GM19397 (cell line): ENCODE measurements around the gene FER.
A peak's percentile ranks its signal among the peaks of the same experiment; 100 is the strongest.
"Not testable (repeated sequence)": the region's sequence is repeated elsewhere in the genome, so short reads cannot be mapped to it uniquely, and the experiment has no call there.

Experiments used
- ATAC-seq: cut with Tn5 transposase; IDR thresholded peaks from one replicate; pipeline ENCODE4 v1.9.1; 2021; ENCODE audit warnings: mild to moderate bottlenecking, moderate library complexity; ENCODE audit not compliant: unreplicated experiment

FER gene

GRCh38 chr5:108743846-108744245 lies 3.9 kb upstream of the FER start:
- no peak for ATAC-seq

- ATAC-seq = no peak
Measured at GRCh38 chr5:108747111-108747773, 455 bp upstream of the FER start.

- ATAC-seq = peak; percentile 97
Measured at GRCh38 chr5:108748401-108749127, 867 bp downstream of the FER start.

- ATAC-seq = peak; percentile 32
Measured at GRCh38 chr5:108749128-108749861, 1.6 kb downstream of the FER start.

- ATAC-seq = no peak
Measured at GRCh38 chr5:108753331-108753730, 5.6 kb downstream of the FER start.

- no peak for ATAC-seq
Measured at GRCh38 chr5:108753877-108754276, 6.2 kb downstream of the FER start.

GRCh38 chr5:108760512-108760911 lies 12.8 kb downstream of the FER start:
- ATAC-seq = no peak

- ATAC-seq = no peak
Measured at GRCh38 chr5:108762660-108763059, 15.0 kb downstream of the FER start.

- ATAC-seq = no peak
Measured at GRCh38 chr5:108763222-108763916, 15.7 kb downstream of the FER start.

- ATAC-seq = no peak
Measured at GRCh38 chr5:108765647-108766046, 17.9 kb downstream of the FER start.

- ATAC-seq = not testable (repeated sequence)
Measured at GRCh38 chr5:108766916-108767315, 19.2 kb downstream of the FER start.

GRCh38 chr5:108769352-108769751 lies 21.7 kb downstream of the FER start:
- ATAC-seq = peak; percentile 59

GRCh38 chr5:108772626-108773025 lies 24.9 kb downstream of the FER start:
- no peak for ATAC-seq

- ATAC-seq = no peak
Measured at GRCh38 chr5:108773330-108773729, 25.6 kb downstream of the FER start.

GRCh38 chr5:108774079-108774478 lies 26.4 kb downstream of the FER start:
- ATAC-seq = not testable (repeated sequence)

GRCh38 chr5:108777582-108777981 lies 29.9 kb downstream of the FER start:
- not testable (repeated sequence) for ATAC-seq

- not testable (repeated sequence) for ATAC-seq
Measured at GRCh38 chr5:108784577-108784976, 36.9 kb downstream of the FER start.

- no peak for ATAC-seq
Measured at GRCh38 chr5:108786806-108787483, 39.2 kb downstream of the FER start.

- ATAC-seq = no peak
Measured at GRCh38 chr5:108788142-108788541, 40.4 kb downstream of the FER start.

- no peak for ATAC-seq
Measured at GRCh38 chr5:108793207-108793606, 45.5 kb downstream of the FER start.

GRCh38 chr5:108794349-108794748 lies 46.7 kb downstream of the FER start:
- ATAC-seq = not testable (repeated sequence)
